K562 (cell line): ENCODE data around the gene TSTD1. TPM values are rescaled to one million over a fixed set of nuclear protein-coding genes. Genes with fewer than 3 reads are reported as not detected.
A peak's percentile ranks its signal among the peaks of the same experiment; 100 is the strongest.

Experiments used
- ATF1 ChIP-seq, 2 experiments: fragments of 450-650 bp in 1 of 2; IDR thresholded peaks; 2 replicates each; pipeline ENCODE4 v1.6.1; 2016; ENCODE audit warnings: missing compliant biosample characterization in 1 of 2, missing genetic modification characterization in 1 of 2
- ATF3 ChIP-seq, 2 experiments: fragments of 450-650 bp in 1 of 2; sonication (generic) in 1 of 2; formaldehyde crosslinking in 1 of 2; IDR thresholded peaks in 1 of 2; conservative IDR thresholded peaks in 1 of 2; 2 replicates each; pipeline versions ENCODE4 v1.6.1 to v1.8.1; 2016 to 2023; ENCODE audit warnings: mild to moderate bottlenecking in 2 of 2, moderate library complexity in 2 of 2, inconsistent platforms in 1 of 2, missing genetic modification reagents in 1 of 2
- BRD9 ChIP-seq: fragments of 450-650 bp; IDR thresholded peaks from 2 replicates; pipeline ENCODE4 v1.6.1; 2018; ENCODE audit warnings: low read depth; ENCODE audit not compliant: partially characterized antibody
- GABPA ChIP-seq: fragments of 200-800 bp; sonication (Bioruptor generic); conservative IDR thresholded peaks from 2 replicates; pipeline ENCODE4 v1.6.1; 2016; ENCODE audit warnings: low read depth, missing genetic modification characterization, missing compliant biosample characterization
- HMG20B ChIP-seq: fragments of 250-450 bp; sonication (Bioruptor Pico); IDR thresholded peaks from 2 replicates; pipeline ENCODE4 v1.5.0; 2021; ENCODE audit warnings: mild to moderate bottlenecking
- NR4A1 ChIP-seq, 2 experiments: fragments of 250-450 bp in 1 of 2; fragments of 450-650 bp in 1 of 2; sonication (Bioruptor Pico) in 1 of 2; IDR thresholded peaks; 2 replicates each; pipeline versions ENCODE4 v1.4.0 to v1.6.1; 2016 to 2020; ENCODE audit warnings: mild to moderate bottlenecking in 2 of 2, missing compliant biosample characterization in 1 of 2, missing genetic modification characterization in 1 of 2, moderate library complexity in 1 of 2
- RERE ChIP-seq: sonication (generic); formaldehyde crosslinking; IDR thresholded peaks from 2 replicates; pipeline ENCODE4 v1.8.0; 2023; ENCODE audit warnings: missing genetic modification reagents, mild to moderate bottlenecking, borderline replicate concordance
- SIN3B ChIP-seq: fragments of 450-650 bp; IDR thresholded peaks from 2 replicates; pipeline ENCODE4 v1.6.1; 2017; ENCODE audit warnings: low read depth, mild to moderate bottlenecking, moderate library complexity
- SIX5 ChIP-seq, 2 experiments: IDR thresholded peaks; 2 replicates each; pipeline ENCODE4 v1.6.1; 2011; ENCODE audit warnings: low read length in 2 of 2, borderline replicate concordance in 1 of 2, low read depth in 1 of 2, mild to moderate bottlenecking in 1 of 2, moderate library complexity in 1 of 2; ENCODE audit not compliant: insufficient read depth in 1 of 2
- THRA ChIP-seq: fragments of 450-650 bp; IDR thresholded peaks from 2 replicates; pipeline ENCODE4 v1.6.1; 2017; ENCODE audit warnings: mild to moderate bottlenecking, moderate library complexity
- ZFP91 ChIP-seq: sonication (generic); formaldehyde crosslinking; IDR thresholded peaks from 2 replicates; pipeline ENCODE4 v1.8.0; 2022; ENCODE audit warnings: mild to moderate bottlenecking, missing genetic modification reagents
- ZNF232 ChIP-seq: sonication (generic); formaldehyde crosslinking; IDR thresholded peaks from 2 replicates; pipeline ENCODE4 v1.8.0; 2022; ENCODE audit warnings: mild to moderate bottlenecking, missing genetic modification reagents
- polyA plus RNA-seq, 8 experiments: library from polyadenylated mRNA; depleted of rRNA in 4 of 8; stranded (reverse) in 5 of 8; unstranded in 3 of 8; fragments of >200 nt; fragmentation: Nextera tagmentation in 2 of 8; fragmentation: Illumina TruSeq in 1 of 8; extraction: Ambion mirVana in 2 of 8; extraction: Trizol in 1 of 8; gene quantifications; 2 replicates each; pipeline versions ENCODE4 v1.2.1 to v1.2.3, GENCODE V29; 2011 to 2014; ENCODE audit warnings: inconsistent platforms in 1 of 8, missing spikeins in 1 of 8
- total RNA-seq, 7 experiments: library from RNA; depleted of rRNA in 6 of 7; stranded (reverse); fragments of >200 nt in 6 of 7; fragmentation: Illumina TruSeq in 2 of 7; extraction: Trizol in 2 of 7; gene quantifications; 2 replicates each; pipeline versions ENCODE4 v1.2.1 to v1.2.3, GENCODE V29; 2011 to 2021; ENCODE audit warnings: low replicate concordance in 1 of 7
- TF ChIP-seq, protein P1 (sequence below): sonication (generic); IDR thresholded peaks from 2 replicates; pipeline ENCODE4 v1.6.1; 2016

The TSTD1 gene
- total and polyA plus RNA-seq, 9 of the 15 experiments (the other 6 are each of a cell fraction or from before 2014, with no cell fraction given): 0.23 to 0.53 TPM; not detected in 7

DNA sequence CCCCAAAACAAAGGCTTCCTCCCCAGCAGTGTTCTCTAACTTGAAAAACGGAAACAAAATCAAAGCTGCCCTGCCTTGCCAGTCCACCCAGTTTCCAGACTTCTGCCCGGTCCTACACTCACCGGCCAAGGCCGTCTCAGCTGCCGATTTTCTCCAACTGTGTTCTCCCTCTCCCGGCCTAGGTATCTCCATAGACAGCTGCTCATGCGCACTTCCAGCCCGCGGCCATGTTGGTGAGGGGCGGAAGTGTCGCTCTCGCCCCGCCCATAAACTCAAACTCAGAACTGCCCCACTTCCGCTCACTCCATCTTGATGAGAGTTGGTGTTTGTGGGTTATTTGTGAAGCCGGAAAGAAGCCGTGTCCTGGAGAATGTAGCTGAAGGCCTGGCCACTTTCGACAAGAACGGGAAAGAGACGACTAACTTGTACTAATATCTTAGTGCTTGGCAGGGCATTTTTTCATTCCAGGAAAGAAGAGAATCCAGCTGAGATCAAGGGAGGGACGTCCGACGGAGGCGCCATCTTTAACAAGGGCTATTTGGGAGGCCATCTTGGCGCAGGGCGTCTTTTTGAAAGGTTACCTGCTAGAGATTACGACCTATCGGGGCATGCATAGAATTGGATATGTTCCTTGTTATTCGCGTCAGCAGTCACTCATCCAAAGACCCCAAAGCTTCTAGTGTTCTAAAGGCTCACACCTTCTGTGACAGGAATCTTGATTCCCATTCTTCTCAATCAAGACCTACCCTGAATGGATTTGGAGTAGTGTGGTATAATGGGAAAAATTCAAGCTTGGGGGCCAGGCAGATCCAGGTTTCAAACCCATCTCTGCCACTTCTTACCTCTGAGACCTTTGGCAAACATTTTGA, 7.2 kb upstream of the TSTD1 start, which contains the start of gene USF1 (continued):
- TF ChIP-seq ZNF232 (CRISPR knock-in tag): no peak
- TF ChIP-seq SIN3B: peak; percentile 72; the same call in 1 of the 2 replicates
- peak; percentile 93 for TF ChIP-seq BRD9
- no peak for TF ChIP-seq NR4A1 (CRISPR knock-in tag; IDR thresholded peaks at IDR 0.05)
- peak; percentile 40; the same call in 1 of the 2 replicates for TF ChIP-seq NR4A1 (tag; IDR thresholded peaks at IDR 0.05)
- TF ChIP-seq ATF3 (IDR thresholded peaks at IDR 0.05): no peak
- peak; percentile 92 for TF ChIP-seq ATF3 (CRISPR knock-in tag; conservative IDR thresholded peaks at IDR 0.05)
- no peak for TF ChIP-seq THRA
- no peak for TF ChIP-seq HMG20B (CRISPR knock-in tag)
- peak; percentile 97 for TF ChIP-seq GABPA
- peak in 1 of 2 experiments; percentile 52; a peak in 1 of 4 replicates for TF ChIP-seq SIX5 (IDR thresholded peaks at IDR 0.05; ENCODE audit: borderline replicate concordance in 1 of 2, insufficient read depth in 1 of 2, low read depth in 1 of 2, low read length in 2 of 2)
- 0 out of 2 replicates have a peak, but pooled peaks have one; percentile 30 for TF ChIP-seq ZFP91
- no peak for TF ChIP-seq ATF1 (CRISPR knock-in tag; IDR thresholded peaks at IDR 0.05)
- peak; percentile 77 for TF ChIP-seq ATF1 (tag; IDR thresholded peaks at IDR 0.05)
- no peak for TF ChIP-seq RERE (CRISPR knock-in tag)
- TF ChIP-seq, protein P1, sequence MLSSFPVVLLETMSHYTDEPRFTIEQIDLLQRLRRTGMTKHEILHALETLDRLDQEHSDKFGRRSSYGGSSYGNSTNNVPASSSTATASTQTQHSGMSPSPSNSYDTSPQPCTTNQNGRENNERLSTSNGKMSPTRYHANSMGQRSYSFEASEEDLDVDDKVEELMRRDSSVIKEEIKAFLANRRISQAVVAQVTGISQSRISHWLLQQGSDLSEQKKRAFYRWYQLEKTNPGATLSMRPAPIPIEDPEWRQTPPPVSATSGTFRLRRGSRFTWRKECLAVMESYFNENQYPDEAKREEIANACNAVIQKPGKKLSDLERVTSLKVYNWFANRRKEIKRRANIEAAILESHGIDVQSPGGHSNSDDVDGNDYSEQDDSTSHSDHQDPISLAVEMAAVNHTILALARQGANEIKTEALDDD: no peak
